LoVo (cell line): Measurements from ENCODE around the gene CLCA4.

Source experiments
- DNase-seq: peaks from one replicate; pipeline ENCODE4 v3.0.0-alpha.2; 2016; ENCODE audit warnings: low spot score

CLCA4 gene

GRCh38 chr1:86616871-86617270 lies 70.0 kb downstream of the CLCA4 start:
- DNase-seq = peak; percentile 10

DNA sequence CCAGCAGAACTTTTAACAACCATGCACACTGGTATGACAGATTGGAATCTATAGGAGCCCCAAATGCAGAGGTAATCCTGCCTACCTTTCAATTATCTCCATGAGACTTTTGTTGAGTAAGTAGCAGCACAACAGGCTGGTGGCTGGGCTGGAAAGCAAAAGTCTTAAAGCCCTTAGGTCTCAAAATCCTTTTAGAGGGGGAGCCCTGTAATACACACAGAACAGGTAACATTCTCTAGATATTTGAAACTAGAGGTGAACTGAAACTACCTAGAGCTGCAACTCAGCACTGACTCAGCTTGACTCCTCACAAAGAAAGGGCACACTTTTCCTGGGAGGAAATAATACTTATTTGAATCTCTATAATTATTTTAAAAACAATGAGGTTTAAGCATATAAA lies 71.5 kb downstream of the CLCA4 start:
- no peak for DNase-seq

DNA sequence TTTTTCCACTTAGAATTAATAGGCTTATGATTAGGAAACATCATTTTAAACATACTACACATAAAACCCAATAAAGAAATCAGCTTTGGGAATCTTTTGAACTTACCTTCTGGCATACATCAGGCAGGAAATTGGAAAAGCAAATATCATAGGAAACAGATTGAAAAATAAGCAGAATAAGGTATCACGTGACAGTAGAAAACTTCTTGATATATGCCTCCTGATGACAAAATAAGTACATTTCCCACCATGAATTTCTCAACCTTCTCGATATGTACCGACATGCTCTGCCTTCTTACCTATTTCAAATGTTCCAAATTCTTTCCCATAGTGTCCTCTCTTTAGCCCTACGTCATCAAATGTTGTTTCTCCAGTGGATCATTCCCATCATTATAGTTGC lies 72.4 kb downstream of the CLCA4 start:
- DNase-seq = no peak

DNA sequence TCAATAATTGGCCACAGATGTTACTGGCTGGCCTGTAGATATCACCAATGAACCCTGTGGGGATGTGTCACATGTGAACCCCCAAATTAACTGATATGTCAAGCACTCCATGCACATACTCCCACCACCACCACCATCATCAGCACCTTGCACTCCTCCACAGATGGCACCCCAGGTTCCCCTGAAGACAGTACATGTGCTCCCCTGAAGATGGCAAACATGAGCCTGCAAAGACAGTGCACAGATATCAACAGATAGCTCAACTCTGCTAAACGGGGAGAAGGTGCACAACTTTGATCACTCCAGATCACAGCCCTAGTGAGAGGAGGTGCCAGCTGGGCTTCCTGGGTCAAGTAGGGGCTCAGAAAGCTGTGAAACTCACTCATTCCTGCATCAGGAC lies 74.4 kb downstream of the CLCA4 start:
- no peak for DNase-seq
